Thyroid gland (tissue), 4 donors: Measurements from ENCODE around the gene NYAP2.

Experiments used
- CTCF ChIP-seq, 6 experiments: fragments of 200-600 bp in 3 of 6; fragments of 450-650 bp in 3 of 6; sonication (generic) in 3 of 6; IDR thresholded peaks; one replicate each; pipeline ENCODE4 v1.5.1; 2016 to 2019; ENCODE audit warnings: antibody characterized with exemption in 6 of 6, mild to moderate bottlenecking in 2 of 6, inconsistent platforms in 1 of 6, moderate library complexity in 1 of 6
- POLR2A ChIP-seq, 2 donors: fragments of 450-650 bp; IDR thresholded peaks; one replicate each; pipeline ENCODE4 v1.6.1; 2017; ENCODE audit warnings: antibody characterized with exemption in 2 of 2, mild to moderate bottlenecking in 2 of 2, moderate library complexity in 1 of 2

DNA sequence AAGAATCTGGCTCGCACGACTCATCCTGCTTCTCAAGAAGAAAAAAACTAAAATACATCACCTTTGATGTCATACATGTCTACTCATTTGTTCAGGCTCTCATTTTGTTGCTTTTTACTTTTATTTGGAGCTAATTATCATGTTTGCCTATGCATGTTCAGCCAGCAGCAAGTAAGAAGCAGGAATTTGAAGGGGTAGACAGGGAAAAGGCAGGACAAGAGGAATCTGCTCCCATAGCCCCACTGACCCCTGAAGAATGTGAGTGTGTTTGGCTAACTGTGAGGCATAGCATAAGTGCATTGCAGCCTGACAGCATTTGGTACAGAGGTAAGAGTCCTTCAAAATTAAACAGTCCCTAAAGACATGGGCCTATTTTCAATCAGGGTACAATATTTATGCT, 72.7 kb downstream of the NYAP2 start:
- no peak for TF ChIP-seq CTCF (IDR thresholded peaks at IDR 0.05)
- TF ChIP-seq POLR2A (IDR thresholded peaks at IDR 0.05): no peak
